Breast epithelium (tissue), 4 donors: Measurements from ENCODE around the gene BCL2L15. TPM values are rescaled to one million over a fixed set of nuclear protein-coding genes. Genes with fewer than 3 reads are reported as not detected.
A peak's percentile ranks its signal among the peaks of the same experiment; 100 is the strongest.
"Not testable (repeated sequence)": the region's sequence is repeated elsewhere in the genome, so short reads cannot be mapped to it uniquely, and the experiment has no call there.

Experiments used
- DNase-seq, 2 donors: peaks; one replicate each; pipeline ENCODE4 v3.0.0-alpha.2; 2019; ENCODE audit warnings: low spot score in 2 of 2
- H3K27ac ChIP-seq, 2 donors: fragments of 200-600 bp; sonication (generic) in 1 of 2; one replicate each; pipeline ENCODE4 v1.5.1; 2016 to 2019; ENCODE audit warnings: mild to moderate bottlenecking in 1 of 2
- H3K27me3 ChIP-seq, 2 donors: fragments of 200-600 bp; sonication (generic) in 1 of 2; one replicate each; pipeline versions ENCODE4 v1.5.1 to v1.6.0; 2017 to 2019; ENCODE audit warnings: control low read depth in 1 of 2, mild to moderate bottlenecking in 1 of 2
- H3K36me3 ChIP-seq: fragments of 200-600 bp; one replicate; pipeline ENCODE4 v1.5.1; 2019
- H3K4me1 ChIP-seq, 2 donors: fragments of 200-600 bp; sonication (generic); one replicate each; pipeline ENCODE4 v1.5.1; 2016 to 2019; ENCODE audit warnings: control low read depth in 1 of 2
- H3K4me3 ChIP-seq, 3 donors: fragments of 200-600 bp; sonication (generic); 1 replicate in 2 of 3; 2 replicates in 1 of 3; pipeline ENCODE4 v1.5.1; 2016 to 2019; ENCODE audit warnings: mild to moderate bottlenecking in 3 of 3, moderate library complexity in 2 of 3
- H3K9me3 ChIP-seq, 2 donors: fragments of 200-600 bp; sonication (generic) in 1 of 2; one replicate each; pipeline ENCODE4 v1.5.1; 2016 to 2019; ENCODE audit warnings: control low read depth in 1 of 2
- POLR2A ChIP-seq: fragments of 450-650 bp; IDR thresholded peaks from one replicate; pipeline ENCODE4 v1.6.1; 2016; ENCODE audit warnings: antibody characterized with exemption, mild to moderate bottlenecking, moderate library complexity
- POLR2AphosphoS5 ChIP-seq, 3 donors: sonication (generic); formaldehyde crosslinking; IDR thresholded peaks; one replicate each; pipeline ENCODE4 v1.6.1; 2017; ENCODE audit warnings: antibody characterized with exemption in 3 of 3
- intact Hi-C: fragments of 100-400 bp; cut with DNase I; formaldehyde crosslinking; loops from one replicate; pipeline ENCODE4 v1.15.1; 2023; ENCODE audit warnings: low total_unique reads
- total RNA-seq, 3 donors: library from RNA; depleted of rRNA; stranded (reverse); fragments of >200 nt; gene quantifications; one replicate each; pipeline ENCODE4 v1.1.0, GENCODE V29; 2016
- TF ChIP-seq, protein P1 (sequence below), 3 donors: fragments of 450-650 bp; IDR thresholded peaks; one replicate each; pipeline ENCODE4 v1.5.1; 2016 to 2017; ENCODE audit warnings: antibody characterized with exemption in 3 of 3, mild to moderate bottlenecking in 3 of 3, moderate library complexity in 3 of 3

The BCL2L15 gene
- total RNA-seq, 3 donors from 2014 or later = 0.44 to 1.6 (median 0.48) TPM

GRCh38 chr1:113854234-113854633, 33.1 kb downstream of the BCL2L15 start:
- DNase-seq = no peak
- TF ChIP-seq POLR2A = no peak
- TF ChIP-seq, protein P1, sequence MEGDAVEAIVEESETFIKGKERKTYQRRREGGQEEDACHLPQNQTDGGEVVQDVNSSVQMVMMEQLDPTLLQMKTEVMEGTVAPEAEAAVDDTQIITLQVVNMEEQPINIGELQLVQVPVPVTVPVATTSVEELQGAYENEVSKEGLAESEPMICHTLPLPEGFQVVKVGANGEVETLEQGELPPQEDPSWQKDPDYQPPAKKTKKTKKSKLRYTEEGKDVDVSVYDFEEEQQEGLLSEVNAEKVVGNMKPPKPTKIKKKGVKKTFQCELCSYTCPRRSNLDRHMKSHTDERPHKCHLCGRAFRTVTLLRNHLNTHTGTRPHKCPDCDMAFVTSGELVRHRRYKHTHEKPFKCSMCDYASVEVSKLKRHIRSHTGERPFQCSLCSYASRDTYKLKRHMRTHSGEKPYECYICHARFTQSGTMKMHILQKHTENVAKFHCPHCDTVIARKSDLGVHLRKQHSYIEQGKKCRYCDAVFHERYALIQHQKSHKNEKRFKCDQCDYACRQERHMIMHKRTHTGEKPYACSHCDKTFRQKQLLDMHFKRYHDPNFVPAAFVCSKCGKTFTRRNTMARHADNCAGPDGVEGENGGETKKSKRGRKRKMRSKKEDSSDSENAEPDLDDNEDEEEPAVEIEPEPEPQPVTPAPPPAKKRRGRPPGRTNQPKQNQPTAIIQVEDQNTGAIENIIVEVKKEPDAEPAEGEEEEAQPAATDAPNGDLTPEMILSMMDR (IDR thresholded peaks at IDR 0.05) = no peak
- TF ChIP-seq POLR2AphosphoS5 (IDR thresholded peaks at IDR 0.05) = no peak
- intact Hi-C loops = loop anchor here (5.0 kb wide), 1 partner anchor 503 kb away; no protein-coding TSS in a partner anchor

DNA sequence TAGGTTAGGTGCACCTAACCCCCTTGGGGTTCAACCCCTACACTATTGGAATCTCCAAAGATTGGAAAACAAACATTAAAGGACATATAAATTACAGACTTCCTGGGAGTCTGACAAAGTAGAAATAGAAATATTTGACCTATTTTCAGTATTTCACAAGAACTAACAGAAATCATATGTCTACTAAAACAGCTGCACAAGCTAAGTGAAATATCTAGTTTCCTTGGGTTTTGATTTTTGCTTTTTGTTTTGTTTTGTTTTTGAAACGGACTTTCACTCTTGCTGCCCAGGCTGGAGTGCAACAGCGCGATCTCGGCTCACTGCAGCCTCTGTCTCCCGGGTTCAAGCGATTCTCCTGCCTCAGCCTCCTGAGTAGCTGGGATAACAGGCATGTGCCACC, 34.7 kb downstream of the BCL2L15 start:
- not testable (repeated sequence) for H3K9me3 ChIP-seq, H3K27me3 ChIP-seq, H3K4me1 ChIP-seq, DNase-seq, H3K36me3 ChIP-seq
- Histone ChIP-seq H3K27ac (peak overlapping the region in 1 of 2 donors; percentile 73), H3K4me3 (peak overlapping the region in 2 of 3 donors; percentile 20 to 34)
- intact Hi-C loops = loop anchor here (5.0 kb wide), 1 partner anchor 505 kb away; no protein-coding TSS in a partner anchor

More at GRCh38 chr1:113854234-113854633, 33.1 kb downstream of the BCL2L15 start:
- Histone ChIP-seq H3K27me3 (no peaks in the 10 kb centered on the region), H3K27ac (no peak overlapping the region), H3K4me1 (no peaks in the 10 kb centered on the region), H3K4me3 (no peak overlapping the region), H3K36me3 (no peaks in the 10 kb centered on the region), H3K9me3 (no peaks in the 10 kb centered on the region)

DNA sequence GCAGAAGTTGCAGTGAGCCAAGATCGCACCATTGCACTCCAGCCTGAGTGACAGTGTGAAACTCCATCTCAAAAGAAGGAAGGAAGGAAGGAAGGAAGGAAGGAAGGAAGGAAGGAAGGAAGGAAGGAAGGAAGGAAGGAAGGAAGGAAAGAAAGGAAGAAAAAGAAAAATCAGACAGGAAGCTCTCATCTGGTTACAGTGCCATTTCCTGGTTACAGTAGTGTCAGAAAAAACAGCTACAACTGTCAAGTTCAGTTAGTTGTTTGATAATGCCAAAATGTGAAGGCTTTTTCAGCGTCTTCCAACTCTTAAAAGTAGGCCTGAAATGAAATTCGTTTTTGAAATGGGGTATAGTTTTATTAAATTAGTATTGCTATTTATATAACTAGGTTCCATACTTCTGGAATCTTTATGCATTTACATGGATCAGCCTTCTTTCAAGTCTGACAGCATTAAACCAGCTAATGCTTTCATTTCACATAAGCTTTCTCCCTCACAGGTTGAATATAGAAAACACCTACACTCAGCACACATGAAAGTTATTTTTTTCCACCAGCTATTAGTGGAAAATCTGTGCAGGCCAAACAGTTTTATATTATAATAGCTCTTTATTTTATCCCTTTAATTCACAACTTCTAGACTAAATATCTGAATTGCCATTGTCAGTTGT, 37.1 kb downstream of the BCL2L15 start:
- intact Hi-C loops = loop anchor here (5.0 kb wide), 1 partner anchor 507 kb away; no protein-coding TSS in a partner anchor
- Histone ChIP-seq H3K4me3 (no peak overlapping the region), H3K27me3 (no peaks in the 10 kb centered on the region), H3K36me3 (no peaks in the 10 kb centered on the region), H3K9me3 (no peaks in the 10 kb centered on the region), H3K4me1 (no peaks in the 10 kb centered on the region), H3K27ac (no peak overlapping the region)
- no peak for DNase-seq
- TF ChIP-seq, protein P1 (IDR thresholded peaks at IDR 0.05) = no peak
- no peak for TF ChIP-seq POLR2AphosphoS5 (IDR thresholded peaks at IDR 0.05)
- TF ChIP-seq POLR2A = no peak

GRCh38 chr1:113849072-113849471, 38.3 kb downstream of the BCL2L15 start:
- TF ChIP-seq POLR2A = no peak
- no peak for TF ChIP-seq POLR2AphosphoS5 (IDR thresholded peaks at IDR 0.05)
- TF ChIP-seq, protein P1 (IDR thresholded peaks at IDR 0.05) = no peak
- Histone ChIP-seq H3K9me3 (no peaks in the 10 kb centered on the region), H3K27ac (no peak overlapping the region), H3K4me1 (no peaks in the 10 kb centered on the region), H3K4me3 (no peak overlapping the region), H3K27me3 (no peaks in the 10 kb centered on the region), H3K36me3 (no peaks in the 10 kb centered on the region)
- intact Hi-C loops = no loop called here
- DNase-seq = no peak

- H3K9me3 ChIP-seq = no peaks in the 10 kb centered on the region
- DNase-seq = no peak
- H3K36me3 ChIP-seq = no peaks in the 10 kb centered on the region
- intact Hi-C loops = no loop called here
- no peak overlapping the region for H3K27ac ChIP-seq
- TF ChIP-seq POLR2A (no peak), POLR2AphosphoS5 (IDR thresholded peaks at IDR 0.05) (no peak)
- TF ChIP-seq, protein P1 (IDR thresholded peaks at IDR 0.05) = no peak
- no peaks in the 10 kb centered on the region for H3K4me1 ChIP-seq
- no peaks in the 10 kb centered on the region for H3K27me3 ChIP-seq
- no peak overlapping the region for H3K4me3 ChIP-seq
Observed at GRCh38 chr1:113846391-113847035, 40.9 kb downstream of the BCL2L15 start.
